ENCODE results near the gene TROAP.
"Not testable (repeated sequence)": the region's sequence is repeated elsewhere in the genome, so short reads cannot be mapped to it uniquely, and the experiment has no call there.

Gene TROAP

DNA sequence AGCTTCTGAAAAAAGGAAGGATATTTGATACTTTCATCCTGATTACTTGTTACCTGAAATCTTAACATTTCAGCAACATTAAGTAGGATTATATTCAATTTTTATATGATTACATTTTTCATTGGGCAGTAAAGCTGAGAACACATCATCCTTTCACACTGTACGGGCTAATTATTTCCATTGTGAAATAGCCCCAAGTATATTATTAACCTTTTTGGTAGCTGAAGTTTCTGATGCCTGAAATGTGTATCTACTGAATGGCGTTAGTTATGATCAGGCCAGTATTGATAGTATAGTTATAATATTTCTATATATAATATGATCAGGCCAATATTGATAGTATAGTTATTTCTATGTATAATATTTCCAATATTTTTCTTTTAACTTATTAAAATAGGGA lies 54.3 kb downstream of the TROAP start:
- TF ChIP-seq, protein P1, sequence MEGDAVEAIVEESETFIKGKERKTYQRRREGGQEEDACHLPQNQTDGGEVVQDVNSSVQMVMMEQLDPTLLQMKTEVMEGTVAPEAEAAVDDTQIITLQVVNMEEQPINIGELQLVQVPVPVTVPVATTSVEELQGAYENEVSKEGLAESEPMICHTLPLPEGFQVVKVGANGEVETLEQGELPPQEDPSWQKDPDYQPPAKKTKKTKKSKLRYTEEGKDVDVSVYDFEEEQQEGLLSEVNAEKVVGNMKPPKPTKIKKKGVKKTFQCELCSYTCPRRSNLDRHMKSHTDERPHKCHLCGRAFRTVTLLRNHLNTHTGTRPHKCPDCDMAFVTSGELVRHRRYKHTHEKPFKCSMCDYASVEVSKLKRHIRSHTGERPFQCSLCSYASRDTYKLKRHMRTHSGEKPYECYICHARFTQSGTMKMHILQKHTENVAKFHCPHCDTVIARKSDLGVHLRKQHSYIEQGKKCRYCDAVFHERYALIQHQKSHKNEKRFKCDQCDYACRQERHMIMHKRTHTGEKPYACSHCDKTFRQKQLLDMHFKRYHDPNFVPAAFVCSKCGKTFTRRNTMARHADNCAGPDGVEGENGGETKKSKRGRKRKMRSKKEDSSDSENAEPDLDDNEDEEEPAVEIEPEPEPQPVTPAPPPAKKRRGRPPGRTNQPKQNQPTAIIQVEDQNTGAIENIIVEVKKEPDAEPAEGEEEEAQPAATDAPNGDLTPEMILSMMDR (IDR thresholded peaks at IDR 0.05; ENCODE audit: insufficient read depth, low read length, missing control alignments): no peak
- DNase-seq (ENCODE audit: low read depth, low spot score): no peak
- CTCF ChIA-PET: interaction anchor here (0.6 to 3.7 kb wide), 8 partner anchors 9 to 36 kb away, joined by 3 to 24 read pairs (median 5); partner anchors contain the start of genes DNAJC22 and SPATS2
- POLR2A ChIA-PET: no interaction called here
- H3K4me3 ChIP-seq (ENCODE audit: low read depth, low read length): no peak overlapping the region

DNA sequence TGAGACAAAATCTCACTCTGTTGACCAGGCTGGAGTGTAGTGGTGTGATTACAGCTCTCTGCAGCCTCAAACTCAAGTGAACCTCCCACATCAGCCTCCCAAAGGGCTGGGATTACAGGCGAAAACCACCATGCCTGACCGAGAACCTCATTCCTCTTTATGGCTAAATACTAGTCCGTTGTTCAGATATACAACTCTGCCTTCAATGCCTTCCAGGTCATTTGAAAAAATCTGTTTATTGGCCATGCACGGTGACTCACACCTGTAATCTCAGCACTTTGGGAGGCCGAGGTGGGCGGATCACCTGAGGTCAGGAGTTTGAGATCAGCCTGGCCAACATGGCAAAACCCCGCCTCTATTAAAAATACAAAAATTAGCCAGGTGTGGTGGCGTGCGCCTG lies 57.1 kb downstream of the TROAP start:
- H3K4me3 ChIP-seq (ENCODE audit: low read depth, low read length); DNase-seq (ENCODE audit: low read depth, low spot score); POLR2A ChIA-PET: not testable (repeated sequence)
- CTCF ChIA-PET: interaction anchor here (1.2 to 1.4 kb wide), 2 partner anchors 22 to 134 kb away, joined by 3 to 4 read pairs; no protein-coding TSS in a partner anchor

All from AG04449 (cell line).